Fibroblast of skin of abdomen (primary cell): ENCODE data around the gene TMEM184A.
"Not testable (repeated sequence)": the region's sequence is repeated elsewhere in the genome, so short reads cannot be mapped to it uniquely, and the experiment has no call there.

Experiments used
- DNase-seq: peaks from one replicate; pipeline ENCODE4 v3.0.0-alpha.2; 2013

Gene TMEM184A

DNA sequence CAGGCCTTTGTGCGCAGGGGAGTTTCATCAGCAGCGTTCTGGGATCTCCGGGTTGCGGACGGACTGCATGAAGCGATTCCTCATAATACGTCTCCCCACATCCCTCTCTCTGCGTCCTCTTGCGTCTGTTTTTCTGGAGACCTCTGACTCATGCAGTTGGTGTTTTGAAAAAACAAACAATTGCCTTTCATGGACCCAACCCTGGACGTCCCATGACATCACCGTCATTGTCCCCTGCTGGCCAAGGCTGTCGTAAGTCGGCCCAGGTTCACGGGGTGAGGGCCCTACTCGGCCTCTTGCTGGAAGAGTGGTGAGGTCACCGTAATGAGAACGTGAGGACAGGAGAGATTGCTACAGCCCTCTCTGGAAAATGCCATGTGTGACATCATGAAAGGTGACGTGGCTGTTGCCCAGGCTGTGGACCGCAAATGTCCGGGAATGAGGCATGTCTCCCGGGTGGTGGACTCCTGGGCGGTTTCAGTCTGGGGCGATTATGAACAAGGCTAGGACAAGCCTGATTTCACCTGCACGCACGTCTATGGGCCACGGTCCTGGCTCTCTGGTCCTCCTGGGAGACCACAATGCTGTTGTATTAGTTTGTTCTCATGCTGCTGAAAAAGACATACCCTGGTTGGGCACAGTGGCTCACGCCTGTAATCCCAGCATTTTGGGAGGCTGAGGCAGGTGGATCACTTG, 35.3 kb downstream of the TMEM184A start:
- DNase-seq = no peak

DNA sequence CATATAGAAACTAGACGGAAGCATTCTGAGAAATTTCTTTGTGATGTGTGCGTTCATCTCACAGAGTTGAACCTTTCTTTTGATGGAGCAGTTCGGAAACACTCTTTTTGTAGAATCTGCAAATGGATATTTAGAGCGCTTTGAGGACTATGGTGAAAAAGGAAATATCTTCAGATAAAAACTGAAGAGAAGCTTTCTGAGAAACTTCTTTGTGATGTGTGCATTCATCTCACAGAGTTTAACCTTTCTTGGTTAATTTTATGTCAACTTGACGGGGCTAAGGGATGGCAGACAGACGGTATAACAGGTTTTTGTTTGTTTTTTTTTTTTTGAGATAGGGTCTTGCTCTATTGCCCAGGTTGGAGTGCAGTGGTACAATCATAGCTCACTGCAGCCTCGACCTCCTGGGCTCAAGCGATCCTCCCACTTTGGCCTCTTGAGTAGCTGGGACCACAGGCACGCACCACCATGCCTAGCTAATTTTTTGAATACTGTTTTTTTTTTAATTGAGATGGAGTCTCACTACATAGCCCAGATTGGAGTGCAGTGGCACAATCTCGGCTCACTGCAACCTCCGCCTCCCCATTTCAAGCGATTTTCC, 36.6 kb downstream of the TMEM184A start:
- DNase-seq = not testable (repeated sequence)

DNA sequence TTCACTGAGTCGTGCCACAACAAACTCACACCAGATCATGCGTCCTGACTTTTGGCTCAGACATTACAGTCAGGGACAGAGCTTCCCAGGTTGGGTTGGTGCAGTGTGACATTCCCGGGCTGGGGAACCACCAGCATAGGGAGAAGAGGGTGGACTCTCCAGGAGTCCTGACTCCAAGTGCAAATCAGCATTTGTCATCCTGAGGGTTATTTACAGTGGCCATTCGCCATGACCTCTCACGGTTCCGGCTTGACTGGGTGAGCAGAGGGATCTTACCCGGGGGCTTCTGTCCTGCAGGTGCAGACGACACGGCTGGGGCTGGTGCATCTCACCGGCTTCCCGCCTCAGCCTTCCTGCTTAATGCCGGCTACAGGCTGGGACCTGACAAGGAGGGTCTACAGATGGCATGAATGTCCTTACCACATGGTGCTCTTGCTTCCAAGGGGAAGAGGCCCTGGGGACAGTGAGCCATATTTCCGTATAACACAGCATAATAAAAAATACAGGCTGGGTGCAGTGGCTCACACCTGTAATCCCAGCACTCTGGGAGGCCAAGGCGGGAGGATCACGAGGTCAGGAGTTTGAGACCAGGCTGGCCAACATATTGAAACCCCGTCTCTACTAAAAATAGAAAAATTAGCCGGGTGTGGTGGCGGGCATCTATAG, 39.3 kb downstream of the TMEM184A start:
- DNase-seq = no peak

DNA sequence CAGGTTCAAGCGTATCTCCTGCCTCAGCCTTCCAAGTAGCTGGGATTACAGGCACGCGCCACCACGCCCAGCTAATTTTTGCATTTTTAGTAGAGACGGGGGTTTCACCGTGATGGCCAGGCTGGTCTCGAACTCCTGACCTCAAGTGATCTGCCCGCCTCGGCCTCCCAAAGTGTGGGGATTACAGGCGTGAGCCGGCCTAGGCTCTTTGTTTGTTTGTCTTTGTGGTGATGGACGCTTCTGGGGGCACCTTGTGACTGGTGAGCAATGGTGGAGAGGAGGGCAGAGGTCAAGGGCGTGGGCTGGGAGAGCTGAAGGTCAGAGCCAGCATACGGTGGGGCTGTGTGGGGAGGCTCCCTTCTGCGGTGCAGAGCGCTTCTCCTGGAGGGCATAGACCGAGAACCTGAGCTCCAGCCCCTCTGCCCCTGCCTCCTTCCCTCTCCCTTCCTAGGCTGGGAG, 40.5 kb downstream of the TMEM184A start:
- not testable (repeated sequence) for DNase-seq

DNA sequence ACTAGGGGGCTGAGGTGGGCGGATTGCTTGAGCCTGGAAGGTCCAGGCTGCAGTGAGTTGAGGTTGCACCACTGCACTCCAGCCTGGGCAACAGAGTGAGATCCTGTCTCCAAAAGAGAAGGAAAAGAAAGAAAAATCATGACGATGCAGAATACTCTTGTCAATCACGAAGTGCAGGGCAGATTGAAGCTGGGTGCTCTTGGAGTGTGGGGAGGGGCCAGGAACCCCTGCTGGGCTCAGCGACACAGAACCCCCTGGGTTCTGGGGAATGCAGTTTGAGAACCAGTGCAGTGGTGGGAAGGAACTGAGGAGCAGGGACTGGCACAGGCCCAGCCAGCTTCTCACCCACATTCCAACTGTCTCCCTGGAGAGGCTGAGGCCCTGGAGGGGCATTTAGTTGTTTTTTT, 41.0 kb downstream of the TMEM184A start:
- DNase-seq = no peak

DNA sequence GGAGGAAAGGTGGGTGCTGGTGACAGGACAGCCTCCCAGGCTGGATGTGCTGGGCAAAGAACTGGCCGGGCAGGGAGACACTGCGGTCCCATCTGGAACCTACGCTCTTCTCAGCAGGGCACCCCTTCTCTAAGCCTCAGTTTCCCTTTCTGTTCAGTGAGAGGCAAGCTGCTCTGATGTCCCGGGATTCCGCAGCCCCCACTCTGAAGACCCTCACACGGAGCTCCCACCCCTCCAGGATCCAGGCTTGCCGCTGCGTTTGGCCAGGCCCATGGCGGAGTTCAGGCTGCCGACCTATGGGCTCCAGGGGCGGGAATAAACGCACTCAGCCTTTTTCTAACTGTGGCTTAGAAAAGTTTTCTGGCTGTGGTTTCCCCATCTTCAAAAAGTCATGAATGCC, 41.6 kb downstream of the TMEM184A start:
- no peak for DNase-seq

DNA sequence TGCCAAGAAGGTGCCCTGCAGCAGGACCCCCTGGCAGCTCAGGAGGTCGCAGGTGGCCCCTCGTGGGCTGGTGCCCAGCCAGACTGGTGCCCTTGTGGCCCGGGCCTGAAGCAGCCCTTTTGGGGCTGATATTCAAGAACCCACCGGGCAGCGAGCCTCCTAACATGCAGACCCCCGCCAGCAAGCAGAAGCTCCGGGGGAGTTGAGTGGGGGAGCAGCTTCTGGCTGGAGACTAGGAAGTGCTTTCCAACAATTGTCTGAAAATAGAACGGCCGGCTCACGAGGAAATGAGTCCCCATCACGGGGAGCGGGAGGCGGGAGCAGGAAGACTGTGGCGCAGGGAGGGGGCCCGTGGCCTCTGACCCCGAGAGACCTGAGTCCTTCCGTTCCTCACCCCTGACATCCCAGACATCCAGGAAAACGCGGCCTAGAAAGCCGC, 42.3 kb downstream of the TMEM184A start:
- DNase-seq = no peak

DNA sequence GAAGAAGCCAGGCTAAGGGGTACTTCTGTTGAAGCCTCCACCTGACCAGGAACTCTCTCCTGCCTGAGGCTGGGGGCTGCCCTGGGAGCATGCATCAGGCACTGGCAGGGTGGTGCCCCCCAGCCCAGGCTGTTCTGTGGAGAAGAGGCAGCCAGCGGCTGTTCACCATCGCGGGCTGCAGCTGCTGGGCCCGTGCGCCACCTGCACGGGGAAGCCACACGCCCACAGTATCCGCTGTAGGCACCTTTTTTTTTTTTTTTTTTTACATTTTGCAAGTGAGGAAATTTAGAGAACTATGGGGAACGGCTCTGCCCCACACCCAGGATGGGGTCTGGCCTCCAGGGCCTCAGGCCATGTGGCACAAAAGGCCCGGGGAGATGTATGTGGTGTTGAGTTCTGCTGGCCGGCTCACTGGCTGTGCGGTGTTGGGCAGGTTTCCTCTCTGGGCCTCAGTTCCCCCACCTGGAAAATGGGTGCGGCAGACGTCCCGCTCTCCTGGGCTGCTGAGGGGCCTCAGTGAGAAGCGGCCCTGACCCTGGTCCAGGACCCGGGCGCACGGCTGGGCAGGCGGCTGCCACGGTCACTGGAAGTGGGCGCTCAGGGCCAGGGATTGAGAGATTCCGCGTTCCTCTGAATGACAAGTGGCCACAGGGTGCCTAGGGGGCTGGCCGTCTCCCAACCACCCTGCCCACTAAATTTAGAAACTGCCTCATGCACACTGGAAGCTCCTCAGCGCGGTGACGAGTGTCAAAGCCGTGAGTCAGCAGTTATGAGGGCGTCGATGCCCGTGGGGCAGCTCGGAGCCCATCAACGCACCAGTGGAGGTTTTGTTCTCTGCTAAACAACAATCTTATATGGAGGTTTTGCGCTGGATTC, 43.0 kb downstream of the TMEM184A start:
- DNase-seq = peak; percentile 25

DNA sequence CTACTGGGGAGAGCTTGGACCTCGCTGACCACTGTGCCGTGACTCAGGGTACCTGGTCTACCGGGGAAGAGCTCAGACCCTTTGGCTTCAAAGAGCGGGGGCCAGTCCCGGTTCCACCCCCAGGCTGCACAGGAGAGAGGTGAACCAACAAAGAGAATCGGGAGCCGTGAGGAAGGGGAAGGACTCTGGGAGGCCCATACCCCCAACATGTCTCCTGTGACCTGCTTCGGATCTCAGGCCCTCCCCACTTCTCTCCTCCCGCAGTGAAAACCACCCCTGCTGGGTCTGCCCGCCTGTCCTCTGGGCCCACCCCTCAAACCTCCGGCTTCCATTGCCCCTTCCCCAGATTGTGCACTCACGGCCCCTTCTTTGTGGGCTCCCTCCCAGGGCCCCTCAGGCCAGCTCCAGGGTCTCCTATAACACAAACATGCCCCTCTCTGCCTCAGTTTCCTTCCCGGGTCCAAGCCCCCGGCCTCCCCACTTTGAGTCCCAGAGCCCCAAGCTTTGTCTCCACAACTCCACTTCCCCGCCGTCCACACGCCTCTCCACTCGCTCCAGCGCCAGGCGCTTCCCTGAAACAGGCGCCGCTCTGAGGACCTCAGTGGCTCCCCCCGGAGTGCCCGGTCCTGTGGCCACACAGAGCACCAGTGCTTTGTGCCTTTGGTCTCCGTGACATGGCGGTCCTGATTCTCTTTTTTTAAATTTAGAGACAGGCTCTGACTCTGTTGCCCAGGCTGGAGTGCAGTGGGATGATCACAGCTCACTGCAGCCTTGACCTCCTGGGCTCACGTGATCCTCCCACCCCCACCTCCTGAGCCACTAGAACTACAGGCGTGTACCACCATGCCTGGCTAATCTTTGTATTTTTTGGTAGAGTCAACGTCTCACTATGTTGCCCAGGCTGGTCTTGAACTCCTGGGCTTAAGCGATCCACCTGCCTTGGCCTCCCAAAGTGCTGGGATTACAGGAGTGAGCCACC, 44.3 kb downstream of the TMEM184A start:
- no peak for DNase-seq

DNA sequence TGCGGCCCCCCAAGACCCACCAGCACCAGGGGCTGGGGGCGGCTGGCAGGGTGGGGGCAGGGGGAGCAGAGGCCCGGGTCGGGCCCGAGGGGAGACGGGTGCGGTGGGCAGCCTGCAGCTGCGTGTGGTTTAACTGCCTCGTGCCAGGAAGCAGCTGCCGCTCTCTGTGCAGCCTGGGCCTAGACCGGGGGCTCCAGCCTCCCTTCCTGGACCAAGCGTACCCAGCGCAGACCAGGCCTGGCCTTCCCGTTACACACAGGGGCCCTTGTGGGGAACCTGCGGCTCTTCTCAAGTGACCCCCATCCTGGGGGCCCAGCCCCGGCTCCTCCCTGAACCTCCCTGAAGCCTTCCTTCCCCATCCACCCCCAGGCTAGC, 45.2 kb downstream of the TMEM184A start:
- no peak for DNase-seq

DNA sequence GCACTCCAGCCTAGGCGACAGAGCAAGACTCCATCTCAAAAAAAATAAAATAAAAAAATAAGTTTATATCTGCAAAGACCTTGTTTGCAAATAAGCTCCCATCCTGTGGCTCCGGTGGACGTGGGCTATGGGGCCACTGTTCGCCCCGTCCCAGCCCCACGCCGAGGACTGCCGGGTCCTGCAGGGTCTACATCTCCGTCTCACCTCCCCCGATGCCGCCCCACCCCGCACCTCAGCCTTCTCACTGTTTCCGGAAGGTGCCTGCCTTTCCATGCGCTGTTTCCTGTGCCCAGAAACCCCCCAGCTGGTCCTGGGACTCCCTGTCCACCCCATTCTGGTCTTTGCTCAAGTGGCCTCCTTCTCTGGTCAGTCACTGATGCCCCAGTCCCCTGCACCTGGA, 46.8 kb downstream of the TMEM184A start:
- DNase-seq = no peak

DNA sequence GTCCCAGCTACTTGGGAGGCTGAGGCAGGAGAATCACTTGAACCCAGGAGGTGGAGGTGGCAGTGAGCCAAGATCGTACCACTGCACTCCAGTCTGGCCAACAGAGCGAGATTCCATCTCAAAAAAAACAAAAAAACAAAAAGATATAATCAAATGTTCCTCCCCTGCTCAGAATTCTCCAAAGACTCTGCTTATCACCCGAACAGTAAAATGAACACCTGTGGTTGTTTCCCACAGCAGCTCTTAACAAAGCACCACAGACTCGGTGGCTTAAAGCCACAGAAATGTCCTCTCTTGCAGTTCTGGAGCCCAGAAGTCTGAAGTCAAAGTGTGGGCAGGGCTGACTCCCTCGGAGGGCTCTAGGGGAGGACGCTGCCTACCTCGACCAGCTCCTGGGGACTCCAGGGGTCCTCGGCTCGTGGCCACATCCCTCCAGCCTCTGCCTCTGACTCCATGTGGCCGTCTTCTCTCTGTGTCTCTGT, 47.7 kb downstream of the TMEM184A start:
- no peak for DNase-seq

DNA sequence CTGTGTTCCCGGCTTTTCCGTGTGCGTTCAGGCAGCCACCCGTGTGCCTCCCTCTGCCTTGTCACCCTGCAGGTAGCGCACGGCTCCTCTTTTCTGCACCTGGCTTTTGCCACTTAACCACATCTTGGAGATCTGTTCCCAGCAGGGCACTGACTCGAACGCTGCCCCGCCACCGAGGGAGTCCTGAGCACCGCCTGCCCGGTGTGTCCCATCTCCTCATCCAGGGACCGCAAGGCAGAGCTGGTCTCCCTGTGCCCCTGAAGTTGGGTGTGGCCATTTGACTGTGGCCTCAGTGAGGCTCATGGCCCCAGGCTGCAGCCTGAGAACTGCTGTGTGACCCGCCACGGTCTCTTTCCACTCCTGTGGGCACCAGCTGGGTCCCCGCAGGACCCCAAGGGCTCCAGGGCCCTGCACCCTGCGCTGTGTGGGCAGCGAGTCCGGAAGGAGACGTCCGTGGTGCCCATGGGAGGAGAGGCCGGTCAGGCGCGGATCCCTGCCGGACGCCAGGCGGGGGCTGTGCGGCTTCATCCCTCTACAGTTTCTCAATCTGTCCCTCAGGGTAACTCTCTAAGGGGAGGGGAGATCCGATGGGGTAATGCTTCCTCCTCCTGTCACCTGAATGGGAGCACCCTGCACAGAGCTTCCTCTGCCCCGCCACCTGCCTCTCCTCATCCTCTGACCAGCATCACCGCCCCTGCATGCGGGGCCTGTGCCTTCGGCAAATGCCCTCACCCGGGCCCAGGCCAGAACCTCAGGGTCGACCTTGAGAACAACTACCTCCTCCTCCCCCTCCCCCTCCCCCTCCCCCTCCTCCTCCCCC, 50.1 kb downstream of the TMEM184A start:
- no peak for DNase-seq

DNA sequence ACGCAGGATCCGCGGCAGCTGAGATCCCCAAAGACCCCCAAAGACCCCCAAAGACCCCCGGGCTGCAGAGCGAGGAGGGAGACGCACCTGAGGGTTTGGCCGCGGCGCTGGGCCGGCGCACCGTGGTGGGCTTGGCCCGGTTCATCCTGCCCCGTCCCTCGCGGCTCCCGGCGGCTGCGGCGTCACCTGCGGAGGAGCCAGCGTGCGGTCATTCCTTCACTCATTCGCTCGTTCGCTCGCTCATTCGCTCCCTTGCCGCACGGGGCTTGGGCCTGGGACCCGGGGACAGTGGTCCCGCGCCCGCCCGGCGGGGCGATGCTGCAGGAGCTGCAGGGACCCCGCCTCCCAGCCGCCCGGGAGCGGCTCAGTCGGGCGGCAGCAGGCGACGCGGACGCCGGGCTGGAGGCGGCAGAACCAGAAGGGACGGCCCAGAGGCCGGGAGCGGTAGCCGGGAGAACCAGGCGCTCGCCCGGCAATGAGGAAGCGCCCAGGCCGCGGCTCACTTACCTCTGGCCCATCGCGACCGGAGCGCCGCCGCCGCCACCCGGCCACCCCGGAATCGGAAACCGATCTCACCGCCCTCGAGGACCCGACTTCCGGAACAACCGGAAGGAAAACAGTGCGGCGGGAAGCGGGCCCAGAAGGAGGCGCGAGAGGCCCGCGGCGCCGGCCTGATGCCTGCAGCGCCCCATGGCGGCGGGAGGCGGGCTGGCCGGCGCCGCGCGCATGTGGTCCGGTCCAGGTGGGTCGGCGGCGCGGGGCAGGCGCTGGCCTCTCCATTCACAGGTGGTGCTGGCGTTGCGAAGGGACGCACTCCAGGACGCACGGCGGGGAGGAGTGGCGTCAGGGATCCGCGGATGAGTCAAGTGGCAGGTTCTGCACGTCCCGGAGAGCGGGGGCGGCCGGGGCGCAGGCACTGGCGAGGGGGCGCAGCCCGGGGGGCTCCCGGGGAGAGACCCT, 51.9 kb downstream of the TMEM184A start, which contains the start of gene INTS1:
INTS1 (minus strand) TSS at position 574 of the 960 bp plus-strand sequence; CDS start at position 145, 429 bp downstream.
- peak; percentile 90 for DNase-seq

DNA sequence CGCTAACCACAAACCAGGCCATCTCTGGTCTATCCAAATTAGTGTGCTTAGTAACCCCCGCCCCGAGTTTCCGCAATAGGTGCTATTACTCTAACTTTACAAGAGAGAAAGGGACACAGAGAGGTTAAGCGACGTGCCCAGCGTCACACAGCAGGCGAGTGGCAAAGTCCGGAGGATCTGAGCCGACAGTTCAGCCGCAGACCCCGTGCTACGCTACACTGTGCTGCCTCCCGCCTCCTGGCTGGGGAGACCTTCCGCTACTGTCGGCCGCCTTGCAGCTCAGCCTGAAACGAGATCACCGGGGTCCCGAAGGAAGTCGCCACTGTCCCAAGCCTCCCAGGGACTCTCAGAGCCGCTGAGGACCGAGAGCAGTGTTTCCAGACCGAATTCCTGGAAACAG, 52.6 kb downstream of the TMEM184A start:
- DNase-seq = no peak

DNA sequence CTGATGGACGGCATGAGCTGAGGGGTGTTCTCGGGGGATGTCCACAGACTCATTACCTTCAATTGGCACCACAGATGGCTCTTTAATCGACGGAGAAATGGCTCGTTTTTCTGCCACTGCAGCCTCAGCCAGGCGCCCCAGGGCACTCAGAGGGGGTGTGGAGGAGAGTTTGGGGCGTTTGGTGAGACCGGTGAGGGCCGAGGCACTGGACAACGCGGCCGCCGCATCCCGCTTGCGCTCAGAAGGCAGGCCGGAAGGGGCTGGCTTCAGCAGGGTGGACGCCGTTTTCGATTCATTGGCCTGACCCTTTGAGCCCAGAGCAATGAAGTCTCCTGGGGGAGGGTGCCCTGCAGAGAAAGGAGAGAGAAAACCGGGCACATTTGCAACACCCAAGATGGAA, 53.2 kb downstream of the TMEM184A start:
- DNase-seq = no peak

DNA sequence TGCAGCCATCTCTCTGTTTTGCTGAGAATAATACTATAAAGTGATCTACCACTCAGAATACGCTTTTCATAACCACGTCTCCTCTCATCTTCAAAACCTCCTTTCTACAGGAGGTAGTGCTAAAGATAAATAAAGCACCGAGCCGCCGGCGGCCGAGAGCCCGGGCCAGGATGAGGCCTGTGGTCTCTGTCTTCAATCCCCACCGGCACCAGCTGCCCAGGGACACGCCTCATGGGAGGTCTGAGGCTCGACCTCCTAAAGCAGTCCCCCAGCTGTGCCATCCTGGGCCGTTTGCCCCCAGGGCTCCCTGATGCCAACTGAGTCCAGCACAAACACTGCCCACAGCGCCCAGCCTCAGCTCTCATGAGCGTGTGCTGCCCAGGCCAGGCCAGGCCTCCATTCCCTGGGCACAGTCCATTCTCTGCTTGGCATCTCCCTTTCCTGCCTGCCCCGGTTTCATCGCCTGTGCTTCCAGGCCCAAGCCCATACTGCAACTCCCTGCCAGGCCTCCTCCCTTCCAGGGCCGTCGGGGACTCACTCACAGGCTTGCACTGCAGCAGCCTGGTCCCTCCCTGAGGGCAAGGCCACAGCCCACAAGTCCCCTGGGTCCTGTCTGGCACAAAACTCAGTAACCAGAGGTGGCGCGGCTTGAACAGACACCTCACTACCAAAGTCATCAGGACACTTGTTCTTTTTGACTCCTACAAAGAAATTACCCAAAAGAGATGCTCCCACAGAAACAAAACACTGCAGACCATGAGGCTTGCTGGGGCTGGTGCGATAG, 54.3 kb downstream of the TMEM184A start:
- DNase-seq = no peak

DNA sequence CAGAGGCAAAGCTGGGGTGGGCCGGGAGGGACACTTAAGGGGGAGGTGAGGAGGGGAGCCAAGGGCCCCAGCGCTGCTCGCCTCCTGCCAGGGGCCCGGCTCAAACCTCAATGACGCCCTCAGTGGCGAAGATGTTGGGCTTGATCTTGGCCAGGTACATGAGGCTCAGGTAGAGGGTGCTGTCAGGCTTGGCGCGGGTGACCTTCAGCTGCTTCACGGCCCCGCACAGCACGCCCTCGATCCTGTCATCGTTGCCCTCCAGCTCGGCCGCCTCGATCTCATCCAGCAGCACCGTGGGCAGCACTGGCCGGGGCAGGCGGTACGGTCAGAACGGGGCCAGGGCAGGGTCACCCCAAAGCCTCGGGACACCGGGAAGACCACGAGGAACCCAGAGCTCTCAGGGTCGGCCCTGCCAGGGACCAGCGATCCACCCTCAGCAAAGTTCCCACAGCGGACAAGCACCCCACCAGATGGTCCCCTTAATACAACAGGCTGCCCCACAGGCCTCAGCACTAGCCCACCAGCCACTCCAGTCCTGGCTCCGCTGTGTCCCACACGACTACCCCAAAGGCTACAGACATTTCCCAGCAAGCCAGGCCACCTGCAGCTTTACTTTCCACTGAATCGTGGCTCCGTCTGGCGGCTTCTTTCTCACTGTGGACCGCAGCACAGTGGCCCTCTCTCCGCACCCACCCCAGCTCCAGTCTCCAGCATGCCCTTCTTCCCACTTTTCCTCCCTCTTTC, 55.8 kb downstream of the TMEM184A start:
- DNase-seq = no peak
